ENCODE results near the gene SV2B.

DNA sequence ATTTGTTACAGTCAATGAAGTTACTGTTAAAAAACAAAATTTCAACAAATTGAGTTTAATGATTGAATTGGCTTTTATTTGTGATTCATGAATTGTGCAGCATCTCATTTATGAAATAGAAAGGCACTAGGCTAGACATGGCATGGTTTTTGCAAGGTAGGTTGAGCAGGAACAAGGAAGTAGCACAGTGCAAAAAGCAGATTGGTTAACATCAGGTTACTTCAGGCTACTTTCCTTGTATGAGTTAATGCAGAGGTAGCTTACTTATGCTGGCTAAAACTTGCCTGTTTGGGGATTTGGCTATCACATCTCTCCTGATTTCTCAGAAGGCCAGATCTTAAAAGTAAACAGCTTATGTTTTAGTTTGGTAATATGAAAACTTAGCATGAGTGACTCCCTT, 23.0 kb upstream of the SV2B start:
- TF ChIP-seq, protein P1, sequence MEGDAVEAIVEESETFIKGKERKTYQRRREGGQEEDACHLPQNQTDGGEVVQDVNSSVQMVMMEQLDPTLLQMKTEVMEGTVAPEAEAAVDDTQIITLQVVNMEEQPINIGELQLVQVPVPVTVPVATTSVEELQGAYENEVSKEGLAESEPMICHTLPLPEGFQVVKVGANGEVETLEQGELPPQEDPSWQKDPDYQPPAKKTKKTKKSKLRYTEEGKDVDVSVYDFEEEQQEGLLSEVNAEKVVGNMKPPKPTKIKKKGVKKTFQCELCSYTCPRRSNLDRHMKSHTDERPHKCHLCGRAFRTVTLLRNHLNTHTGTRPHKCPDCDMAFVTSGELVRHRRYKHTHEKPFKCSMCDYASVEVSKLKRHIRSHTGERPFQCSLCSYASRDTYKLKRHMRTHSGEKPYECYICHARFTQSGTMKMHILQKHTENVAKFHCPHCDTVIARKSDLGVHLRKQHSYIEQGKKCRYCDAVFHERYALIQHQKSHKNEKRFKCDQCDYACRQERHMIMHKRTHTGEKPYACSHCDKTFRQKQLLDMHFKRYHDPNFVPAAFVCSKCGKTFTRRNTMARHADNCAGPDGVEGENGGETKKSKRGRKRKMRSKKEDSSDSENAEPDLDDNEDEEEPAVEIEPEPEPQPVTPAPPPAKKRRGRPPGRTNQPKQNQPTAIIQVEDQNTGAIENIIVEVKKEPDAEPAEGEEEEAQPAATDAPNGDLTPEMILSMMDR (IDR thresholded peaks at IDR 0.05), result no peak
- no peak for TF ChIP-seq POLR2A (IDR thresholded peaks at IDR 0.05)
- TF ChIP-seq EP300 (IDR thresholded peaks at IDR 0.05), result no peak
- TF ChIP-seq POLR2AphosphoS5 (IDR thresholded peaks at IDR 0.05), result no peak

Data from stomach (tissue), 4 donors.